GM12874 (cell line): ENCODE measurements around the gene MED13L.

ENCODE experiments used
- TF ChIP-seq, protein P1 (sequence below): IDR thresholded peaks from 2 replicates; pipeline ENCODE4 v1.5.1; 2011; ENCODE audit warnings: low read depth, mild to moderate bottlenecking, control low read depth, low read length, moderate library complexity; ENCODE audit not compliant: insufficient read depth

MED13L gene

DNA sequence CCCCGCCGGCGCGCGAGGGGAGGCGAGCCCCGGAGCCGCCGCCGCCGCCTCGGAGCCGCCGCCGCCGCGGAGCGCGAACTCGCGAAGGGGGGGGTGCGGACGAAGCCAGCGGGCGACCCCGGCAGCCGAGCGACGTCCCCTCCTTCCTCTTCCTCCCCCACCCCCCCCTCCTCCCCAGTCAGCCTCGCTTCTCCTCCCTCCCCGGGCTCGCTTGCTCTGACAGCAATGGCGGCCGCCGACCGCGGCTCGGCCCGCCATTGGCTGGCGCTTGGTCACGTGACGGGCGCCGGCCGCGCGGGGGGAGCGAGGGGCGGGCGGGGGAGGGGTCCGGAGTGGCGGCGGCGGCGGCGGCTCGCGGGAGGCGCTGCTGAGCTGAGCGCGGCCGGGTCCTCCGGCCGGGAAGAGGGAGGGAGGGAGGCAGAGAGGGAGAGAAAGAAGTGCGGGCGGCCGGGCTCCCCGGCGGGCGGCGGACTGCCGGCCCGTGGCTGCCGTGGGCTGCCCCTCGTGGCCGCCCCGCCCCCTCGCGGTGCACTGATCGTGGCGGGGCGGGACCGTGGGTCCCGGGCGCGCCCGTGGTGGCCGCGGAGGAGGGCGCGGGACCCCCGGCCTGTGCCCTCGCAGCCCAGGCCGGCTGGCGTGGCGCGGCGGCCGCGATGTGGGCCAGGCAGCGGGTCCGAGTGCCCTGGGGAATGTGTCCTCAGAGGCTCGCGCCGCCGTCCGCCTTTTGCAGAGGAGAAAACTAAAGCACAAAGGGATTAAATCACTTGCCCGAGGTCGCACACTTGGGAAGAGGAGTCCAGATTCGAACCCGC is at the start of gene MED13L:
MED13L (minus strand) TSS at position 227 of the 812 bp plus-strand sequence. CDS start 562 bp downstream, outside the sequence.
- TF ChIP-seq, protein P1, sequence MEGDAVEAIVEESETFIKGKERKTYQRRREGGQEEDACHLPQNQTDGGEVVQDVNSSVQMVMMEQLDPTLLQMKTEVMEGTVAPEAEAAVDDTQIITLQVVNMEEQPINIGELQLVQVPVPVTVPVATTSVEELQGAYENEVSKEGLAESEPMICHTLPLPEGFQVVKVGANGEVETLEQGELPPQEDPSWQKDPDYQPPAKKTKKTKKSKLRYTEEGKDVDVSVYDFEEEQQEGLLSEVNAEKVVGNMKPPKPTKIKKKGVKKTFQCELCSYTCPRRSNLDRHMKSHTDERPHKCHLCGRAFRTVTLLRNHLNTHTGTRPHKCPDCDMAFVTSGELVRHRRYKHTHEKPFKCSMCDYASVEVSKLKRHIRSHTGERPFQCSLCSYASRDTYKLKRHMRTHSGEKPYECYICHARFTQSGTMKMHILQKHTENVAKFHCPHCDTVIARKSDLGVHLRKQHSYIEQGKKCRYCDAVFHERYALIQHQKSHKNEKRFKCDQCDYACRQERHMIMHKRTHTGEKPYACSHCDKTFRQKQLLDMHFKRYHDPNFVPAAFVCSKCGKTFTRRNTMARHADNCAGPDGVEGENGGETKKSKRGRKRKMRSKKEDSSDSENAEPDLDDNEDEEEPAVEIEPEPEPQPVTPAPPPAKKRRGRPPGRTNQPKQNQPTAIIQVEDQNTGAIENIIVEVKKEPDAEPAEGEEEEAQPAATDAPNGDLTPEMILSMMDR = no peak

DNA sequence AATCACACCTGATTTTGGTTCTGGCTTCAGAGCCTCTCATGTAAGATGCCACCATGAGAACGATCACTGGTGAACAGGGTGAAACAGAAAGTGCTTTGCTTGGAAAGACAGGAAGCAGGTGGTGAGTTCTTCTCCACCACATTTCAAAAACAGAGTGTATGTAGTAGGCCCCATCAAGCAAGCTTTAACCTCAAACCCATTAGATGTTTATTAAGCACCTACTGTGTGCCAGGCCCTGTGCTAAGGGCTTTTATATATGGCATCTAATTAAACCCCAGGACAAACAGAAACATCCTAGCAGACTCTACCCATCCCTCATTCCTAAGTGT is 47.8 kb upstream of the MED13L start:
- TF ChIP-seq, protein P1 = no peak

DNA sequence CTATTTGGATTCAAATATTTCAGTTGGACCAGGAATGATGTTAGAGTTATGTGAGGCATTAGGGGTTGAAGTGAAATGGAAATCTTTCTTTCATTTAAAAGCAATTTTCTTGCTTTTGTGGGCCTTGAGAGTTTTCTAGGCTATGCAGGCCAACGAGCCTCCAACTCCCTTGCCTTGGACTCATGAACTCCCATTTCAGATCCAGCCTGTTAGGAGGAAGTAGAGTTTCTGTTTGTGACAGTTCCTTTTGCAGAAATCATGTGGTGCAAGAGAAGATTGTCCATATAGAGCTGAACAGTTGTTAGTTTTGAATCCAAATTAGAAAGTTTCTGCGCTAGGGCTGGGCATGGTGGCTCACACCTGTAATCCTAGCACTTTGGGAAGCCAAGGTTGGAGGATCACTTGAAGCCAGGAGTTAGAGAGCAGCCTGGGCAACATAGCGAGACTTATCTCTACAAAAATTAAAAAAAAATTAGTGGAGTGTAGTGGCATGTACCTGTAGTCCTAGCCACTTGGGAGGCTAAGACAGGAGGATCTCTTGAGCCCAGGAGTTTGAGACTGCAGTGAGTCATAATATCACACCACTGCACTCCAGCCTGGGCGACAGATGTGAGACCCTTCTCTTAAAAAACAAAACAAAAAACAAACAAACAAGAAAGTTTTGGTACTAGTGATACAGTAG is 47.3 kb upstream of the MED13L start:
- TF ChIP-seq, protein P1 = no peak

DNA sequence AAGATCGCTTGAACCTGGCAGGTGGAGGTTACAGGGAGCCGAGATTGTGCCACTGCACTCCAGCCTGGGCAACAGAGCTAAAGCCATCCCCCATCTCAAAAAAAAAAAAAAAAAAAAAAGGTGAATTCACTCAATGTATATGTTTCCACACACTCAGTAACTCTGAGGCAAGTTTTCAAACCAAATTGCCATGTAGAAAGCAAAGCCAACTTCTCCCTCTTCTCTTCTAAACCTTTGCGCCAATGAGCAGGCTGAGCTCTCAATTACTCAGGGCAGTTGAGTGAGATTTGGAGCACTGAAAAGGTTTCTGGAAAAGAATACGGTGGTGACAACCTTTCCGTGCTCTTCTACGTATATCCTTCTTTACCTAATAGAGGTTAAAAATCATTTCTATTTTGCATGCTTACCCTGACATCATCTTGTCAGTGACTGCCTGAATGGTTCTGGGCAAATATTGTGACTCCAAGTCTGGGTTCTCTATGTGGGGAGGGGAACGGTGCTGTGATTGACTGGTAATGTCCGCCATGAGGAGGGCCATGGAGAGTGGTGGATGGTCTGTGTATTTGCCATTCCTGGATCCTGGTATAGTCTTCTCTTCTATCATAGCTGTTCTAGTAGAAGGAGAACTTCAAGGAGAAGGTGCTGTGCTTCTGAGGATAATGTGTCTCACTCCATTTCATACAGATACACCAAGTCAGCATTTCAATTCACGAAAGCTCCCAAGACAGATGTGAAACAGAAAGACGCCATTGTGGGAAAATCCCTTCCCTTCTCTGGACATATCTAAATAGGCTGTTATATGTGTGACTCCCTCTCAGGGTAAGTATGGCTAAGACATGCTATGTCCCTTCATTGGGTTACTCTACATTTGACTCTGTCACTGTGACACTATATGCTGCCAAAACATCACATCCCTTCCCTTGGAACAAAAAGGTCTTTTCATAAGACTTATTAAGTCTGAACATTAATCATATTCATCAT is 46.2 kb upstream of the MED13L start:
- TF ChIP-seq, protein P1 = no peak

DNA sequence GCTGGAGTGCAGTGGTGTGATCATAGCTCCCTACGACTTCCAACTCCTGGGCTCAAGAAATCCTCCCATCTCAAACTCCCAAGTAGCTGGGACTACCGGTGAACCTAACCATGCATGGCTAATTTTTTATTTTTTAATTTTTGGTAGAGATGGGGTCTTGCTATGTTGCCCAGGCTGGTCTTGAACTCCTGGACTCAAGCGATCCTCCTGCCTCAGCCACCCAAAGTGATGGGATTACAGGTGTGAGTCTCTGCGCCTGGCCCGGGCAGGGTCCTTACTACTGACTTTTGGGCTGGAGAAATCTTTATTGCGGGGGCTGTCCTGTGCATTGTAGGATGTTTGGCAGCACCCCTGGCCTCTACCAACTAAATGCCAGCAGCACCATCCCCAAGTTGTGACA is 44.4 kb upstream of the MED13L start:
- TF ChIP-seq, protein P1 = no peak

DNA sequence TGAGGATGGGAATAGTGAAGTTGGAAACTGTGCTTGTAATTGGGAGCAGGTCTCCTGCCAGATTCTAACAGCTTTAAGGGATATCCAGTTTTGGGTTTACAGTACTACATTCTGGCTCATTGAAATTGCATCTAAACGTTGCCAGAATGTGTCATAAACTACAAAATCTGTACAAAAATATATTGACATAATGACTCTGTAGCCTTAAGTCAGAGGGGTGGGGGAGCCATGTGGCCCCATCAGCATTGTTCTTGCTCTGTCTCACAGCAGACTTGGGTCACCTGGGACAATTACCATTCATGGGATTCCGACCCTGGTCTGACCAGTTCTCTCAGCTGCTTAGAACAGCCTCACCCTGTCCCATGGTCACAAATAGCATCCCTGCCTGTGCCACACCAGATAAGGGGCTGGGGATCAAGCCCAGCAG is 43.3 kb upstream of the MED13L start:
- TF ChIP-seq, protein P1 = no peak

DNA sequence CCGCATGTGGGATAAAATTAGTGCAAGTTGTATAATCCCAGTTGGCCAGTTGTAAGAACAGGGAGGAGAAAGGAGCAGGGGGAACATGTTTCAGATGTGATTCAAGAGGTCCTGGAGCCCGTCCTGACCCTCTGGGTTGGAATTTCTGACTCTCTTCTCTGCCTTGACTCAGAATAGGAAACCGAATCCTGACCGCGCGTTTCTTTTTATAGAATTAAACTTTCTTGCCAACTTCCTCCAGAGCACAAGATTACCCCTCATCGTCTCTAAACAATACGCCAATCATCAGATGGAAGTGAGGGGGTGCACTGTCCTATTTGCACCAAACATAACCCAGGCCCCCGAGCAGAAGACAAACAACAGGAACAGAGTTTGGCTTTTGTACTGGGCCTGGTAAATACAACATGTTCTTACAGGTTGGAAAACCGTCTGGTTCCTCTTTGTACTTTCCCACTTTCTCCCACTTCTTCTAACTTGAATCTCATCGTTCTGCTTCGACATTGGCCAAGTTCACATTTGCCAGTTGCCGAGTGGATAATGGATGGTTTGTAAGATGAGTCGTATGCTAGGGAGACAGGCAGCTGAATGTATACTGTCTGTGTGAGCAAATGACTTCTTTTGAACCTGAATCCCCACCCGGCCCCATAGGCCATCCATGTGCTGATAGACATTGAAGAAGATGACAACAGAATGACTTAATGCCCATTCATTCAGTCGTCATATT is 42.6 kb upstream of the MED13L start:
- TF ChIP-seq, protein P1 = no peak
